SH-SY5Y (cell line): ENCODE measurements around the gene NLRP14.

Experiments used
- GATA2 ChIP-seq: IDR thresholded peaks from 2 replicates; pipeline ENCODE4 v1.6.1; 2011; ENCODE audit warnings: mild to moderate bottlenecking, low read depth, low read length
- GATA3 ChIP-seq: IDR thresholded peaks from 2 replicates; pipeline ENCODE4 v1.6.1; 2011; ENCODE audit warnings: low read depth, mild to moderate bottlenecking, low read length, moderate library complexity

GRCh38 chr11:7062534-7062933 is 42.3 kb downstream of the NLRP14 start:
- no peak for TF ChIP-seq GATA2
- no peak for TF ChIP-seq GATA3
